Activated naive CD4-positive, alpha-beta T cell (primary cell): ENCODE measurements around the gene PNPLA6.

Experiments
- DNase-seq, 4 experiments: peaks; one replicate each; lab custom pipeline; 2025; lab: John Stamatoyannopoulos, UW

Gene PNPLA6

GRCh38 chr19:7515645-7516151, 19.8 kb upstream of the PNPLA6 start, which contains the start of gene ZNF358:
TSS of gene ZNF358 (plus strand) at chr19:7516103. CDS start at chr19:7519243, 3,140 bp downstream.
- no peak for DNase-seq

GRCh38 chr19:7516333-7516732, 19.2 kb upstream of the PNPLA6 start:
- no peak for DNase-seq

GRCh38 chr19:7516878-7517277, 18.6 kb upstream of the PNPLA6 start:
- no peak for DNase-seq

DNA sequence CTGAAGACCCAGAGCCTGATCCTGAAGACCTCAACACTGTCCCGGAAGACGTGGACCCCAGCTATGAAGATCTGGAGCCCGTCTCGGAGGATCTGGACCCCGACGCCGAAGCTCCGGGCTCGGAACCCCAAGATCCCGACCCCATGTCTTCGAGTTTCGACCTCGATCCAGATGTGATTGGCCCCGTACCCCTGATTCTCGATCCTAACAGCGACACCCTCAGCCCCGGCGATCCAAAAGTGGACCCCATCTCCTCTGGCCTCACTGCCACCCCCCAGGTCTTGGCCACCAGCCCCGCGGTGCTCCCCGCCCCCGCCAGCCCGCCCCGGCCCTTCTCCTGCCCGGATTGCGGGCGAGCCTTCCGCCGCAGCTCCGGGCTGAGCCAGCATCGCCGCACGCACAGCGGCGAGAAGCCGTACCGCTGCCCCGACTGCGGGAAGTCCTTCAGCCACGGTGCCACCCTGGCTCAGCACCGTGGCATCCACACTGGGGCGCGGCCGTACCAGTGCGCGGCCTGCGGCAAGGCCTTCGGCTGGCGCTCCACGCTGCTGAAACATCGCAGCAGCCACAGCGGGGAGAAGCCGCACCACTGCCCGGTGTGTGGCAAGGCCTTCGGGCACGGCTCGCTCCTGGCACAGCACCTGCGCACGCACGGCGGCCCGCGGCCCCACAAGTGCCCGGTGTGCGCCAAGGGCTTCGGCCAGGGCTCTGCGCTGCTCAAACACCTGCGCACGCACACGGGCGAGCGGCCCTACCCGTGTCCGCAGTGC, 16.0 kb upstream of the PNPLA6 start:
- DNase-seq = no peak

DNA sequence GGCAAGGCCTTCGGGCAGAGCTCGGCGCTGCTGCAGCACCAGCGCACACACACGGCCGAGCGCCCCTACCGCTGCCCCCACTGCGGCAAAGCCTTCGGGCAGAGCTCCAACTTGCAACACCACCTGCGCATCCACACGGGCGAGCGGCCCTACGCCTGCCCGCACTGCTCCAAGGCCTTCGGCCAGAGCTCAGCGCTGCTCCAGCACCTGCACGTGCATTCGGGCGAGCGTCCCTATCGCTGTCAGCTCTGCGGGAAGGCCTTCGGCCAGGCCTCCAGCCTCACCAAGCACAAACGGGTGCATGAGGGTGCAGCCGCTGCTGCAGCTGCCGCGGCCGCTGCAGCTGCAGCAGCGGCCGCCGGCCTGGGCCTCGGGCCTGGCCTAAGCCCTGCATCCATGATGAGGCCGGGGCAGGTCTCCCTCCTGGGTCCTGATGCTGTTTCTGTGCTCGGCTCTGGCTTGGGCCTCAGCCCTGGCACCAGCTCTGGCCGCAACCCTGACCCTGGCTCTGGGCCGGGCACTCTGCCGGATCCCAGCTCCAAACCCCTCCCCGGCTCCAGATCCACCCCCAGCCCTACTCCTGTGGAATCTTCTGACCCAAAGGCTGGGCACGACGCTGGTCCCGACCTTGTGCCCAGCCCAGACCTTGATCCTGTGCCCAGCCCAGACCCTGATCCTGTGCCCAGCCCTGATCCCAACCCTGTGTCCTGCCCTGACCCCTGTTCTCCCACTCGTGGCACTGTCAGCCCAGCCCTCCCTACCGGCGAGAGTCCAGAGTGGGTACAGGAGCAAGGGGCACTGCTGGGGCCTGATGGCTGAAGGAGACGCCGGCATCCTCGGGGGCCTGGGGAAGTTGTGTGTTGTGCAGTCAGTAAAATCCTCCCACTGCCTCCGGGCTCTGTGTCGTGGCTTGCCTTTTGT, 15.1 kb upstream of the PNPLA6 start:
- DNase-seq = no peak

- no peak for DNase-seq
These were observed 13.9 kb upstream of the PNPLA6 start for GRCh38 chr19:7521551-7522071.

DNA sequence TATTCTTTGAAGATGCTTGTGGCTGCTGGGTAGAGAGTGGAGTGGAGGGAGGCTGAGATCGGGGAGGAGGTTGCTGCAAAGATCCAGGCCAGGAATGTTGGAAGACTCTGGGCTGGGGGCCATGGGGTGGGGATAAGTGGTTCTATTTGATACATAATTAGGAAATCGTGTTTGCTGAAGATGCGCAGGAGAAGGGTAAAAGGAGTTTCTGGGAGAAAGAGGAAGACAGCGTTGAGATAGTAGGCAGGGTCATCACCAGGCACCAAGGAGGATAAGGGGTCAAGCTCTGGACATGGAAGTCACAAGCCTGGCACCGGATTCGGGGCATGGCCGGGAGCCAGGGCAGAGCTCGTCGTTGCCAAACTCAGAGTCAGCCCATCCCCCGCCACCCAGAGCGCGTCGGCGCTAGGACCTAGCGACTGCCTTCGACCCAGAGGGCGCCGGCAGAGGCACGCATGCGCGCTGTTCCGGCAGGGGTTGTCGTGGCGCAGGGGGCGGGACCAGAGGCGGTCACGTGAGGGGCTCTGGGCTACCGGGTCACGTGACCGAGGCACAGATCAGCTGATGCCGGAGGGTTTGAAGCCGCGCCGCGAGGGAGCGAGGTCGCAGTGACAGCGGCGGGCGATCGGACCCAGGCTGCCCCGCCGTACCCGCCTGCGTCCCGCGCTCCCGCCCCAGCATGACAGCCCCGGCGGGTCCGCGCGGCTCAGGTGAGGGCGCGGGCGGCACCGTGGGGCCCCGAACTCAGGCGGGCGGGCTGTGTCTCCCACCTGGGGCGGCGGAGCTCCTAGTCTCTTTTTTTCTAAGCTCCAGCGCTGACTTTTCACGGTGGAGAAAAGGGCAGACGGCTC, 13.2 kb upstream of the PNPLA6 start, which contains the start of gene MCOLN1:
TSS of gene MCOLN1 (plus strand) at position 553 of the 851 bp plus-strand sequence. CDS start at position 680, 127 bp downstream.
- DNase-seq = peak; percentile 97 to 99 (median 98)

DNA sequence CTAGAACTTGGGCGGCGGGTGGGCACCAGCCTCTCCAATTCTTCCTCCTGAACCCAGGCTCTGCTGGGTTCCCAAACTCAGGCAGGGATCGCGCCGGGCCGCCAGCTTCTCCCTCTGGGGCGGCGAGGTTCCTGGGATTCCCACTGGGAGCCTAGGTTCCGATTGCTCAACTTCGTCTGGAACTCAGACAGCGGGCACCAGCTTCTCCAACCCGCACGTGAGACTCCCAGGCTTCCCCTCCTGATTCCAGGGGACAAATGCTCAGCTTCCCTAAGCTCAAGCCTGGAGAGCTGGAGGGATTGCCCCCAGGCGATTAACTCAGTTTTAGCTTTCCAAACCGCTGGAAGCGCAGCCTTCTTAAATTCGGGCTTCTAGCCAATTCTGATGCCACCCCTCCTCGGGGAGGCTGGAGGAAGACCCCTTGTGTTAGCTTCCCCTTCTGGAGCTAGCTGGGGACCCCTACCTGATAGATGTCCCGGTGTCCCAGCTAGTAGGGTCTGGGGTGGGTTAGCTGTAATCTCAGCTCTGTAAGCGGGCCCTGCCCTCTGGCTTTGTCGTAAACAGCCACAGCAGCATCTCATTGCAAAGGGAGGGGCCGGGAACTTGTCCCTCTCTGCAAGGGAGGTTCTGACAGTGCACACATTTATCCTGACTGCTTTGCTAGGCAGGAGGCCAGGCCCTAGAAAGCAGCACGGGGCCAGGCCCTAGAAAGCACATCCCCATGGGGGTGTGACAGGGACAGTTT, 12.4 kb upstream of the PNPLA6 start:
- no peak for DNase-seq

- no peak for DNase-seq
These were observed 11.0 kb upstream of the PNPLA6 start for GRCh38 chr19:7524523-7524922.

DNA sequence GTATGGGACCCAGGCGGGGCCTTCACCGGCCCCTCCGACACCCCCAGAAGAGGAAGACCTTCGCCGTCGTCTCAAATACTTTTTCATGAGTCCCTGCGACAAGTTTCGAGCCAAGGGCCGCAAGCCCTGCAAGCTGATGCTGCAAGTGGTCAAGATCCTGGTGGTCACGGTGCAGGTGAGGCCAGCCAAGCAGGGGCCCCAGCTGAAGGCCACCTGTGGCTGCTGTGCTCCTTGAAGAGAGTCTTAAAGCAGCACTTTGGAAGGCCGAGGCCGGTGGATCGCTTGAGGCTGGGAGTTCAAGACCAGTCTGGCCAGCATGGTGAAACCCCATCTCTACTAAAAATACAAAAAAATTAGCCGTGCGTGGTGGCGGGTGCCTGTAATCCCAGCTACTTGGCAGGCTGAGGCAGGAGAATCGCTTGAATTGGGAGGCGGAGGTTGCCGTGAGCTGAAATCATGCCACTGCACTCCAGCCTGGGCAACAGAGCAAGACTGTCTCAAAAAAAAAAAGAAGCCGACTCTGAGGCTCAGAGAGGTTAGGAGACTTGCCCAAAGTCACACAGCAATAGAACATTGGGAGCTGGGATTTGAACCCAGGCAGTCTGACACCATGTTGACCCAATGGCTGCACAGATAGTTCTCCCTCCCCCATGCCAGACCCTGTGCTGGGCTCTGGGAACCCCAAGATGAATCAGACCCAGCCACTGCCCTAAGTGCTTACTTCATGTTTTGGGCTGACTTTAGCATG, 10.4 kb upstream of the PNPLA6 start:
- no peak for DNase-seq

DNA sequence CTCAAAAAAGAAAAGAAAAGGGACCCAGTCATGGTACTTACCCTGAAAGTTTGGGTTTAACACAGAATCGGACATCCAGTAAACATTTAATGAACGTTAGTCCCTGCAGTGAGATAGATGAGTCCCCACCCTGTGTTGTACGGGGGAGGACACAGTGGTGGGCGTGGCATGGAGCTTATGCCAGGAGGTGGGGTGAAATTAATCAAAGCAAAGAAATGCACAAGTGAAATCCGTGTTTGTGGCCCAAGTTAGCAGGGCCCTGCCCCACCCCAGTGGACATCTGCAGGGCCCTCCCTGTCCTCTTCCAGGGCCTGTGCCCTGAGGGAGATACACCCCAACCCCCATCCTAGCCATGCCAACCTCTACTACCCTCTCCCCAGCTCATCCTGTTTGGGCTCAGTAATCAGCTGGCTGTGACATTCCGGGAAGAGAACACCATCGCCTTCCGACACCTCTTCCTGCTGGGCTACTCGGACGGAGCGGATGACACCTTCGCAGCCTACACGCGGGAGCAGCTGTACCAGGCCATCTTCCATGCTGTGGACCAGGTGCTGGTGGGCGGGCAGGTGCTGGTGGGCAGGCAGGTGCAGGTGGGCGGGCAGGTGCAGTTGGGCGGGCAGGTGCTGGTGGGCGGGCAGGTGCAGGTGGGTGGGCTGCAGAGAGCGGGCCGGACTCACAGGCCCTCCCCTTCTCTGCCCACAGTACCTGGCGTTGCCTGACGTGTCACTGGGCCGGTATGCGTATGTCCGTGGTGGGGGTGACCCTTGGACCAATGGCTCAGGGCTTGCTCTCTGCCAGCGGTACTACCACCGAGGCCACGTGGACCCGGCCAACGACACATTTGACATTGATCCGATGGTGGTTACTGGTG, 9.2 kb upstream of the PNPLA6 start:
- no peak for DNase-seq

- DNase-seq = no peak
These were observed 7.9 kb upstream of the PNPLA6 start for GRCh38 chr19:7527516-7528191.

DNA sequence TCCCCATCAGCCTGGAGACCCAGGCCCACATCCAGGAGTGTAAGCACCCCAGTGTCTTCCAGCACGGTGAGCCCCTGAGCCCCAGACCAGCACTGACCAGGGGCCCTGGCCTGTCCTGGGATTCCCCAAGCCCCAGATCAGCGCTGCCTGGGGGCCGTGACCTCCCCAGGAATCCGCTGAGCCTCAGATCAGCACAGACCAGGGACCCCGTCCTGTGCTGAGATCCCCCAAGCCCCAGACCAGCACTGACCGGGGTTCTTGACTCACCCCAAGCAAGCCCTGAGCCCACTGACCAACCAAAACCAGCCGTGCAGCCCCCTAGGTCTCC, 7.4 kb upstream of the PNPLA6 start:
- DNase-seq = no peak

DNA sequence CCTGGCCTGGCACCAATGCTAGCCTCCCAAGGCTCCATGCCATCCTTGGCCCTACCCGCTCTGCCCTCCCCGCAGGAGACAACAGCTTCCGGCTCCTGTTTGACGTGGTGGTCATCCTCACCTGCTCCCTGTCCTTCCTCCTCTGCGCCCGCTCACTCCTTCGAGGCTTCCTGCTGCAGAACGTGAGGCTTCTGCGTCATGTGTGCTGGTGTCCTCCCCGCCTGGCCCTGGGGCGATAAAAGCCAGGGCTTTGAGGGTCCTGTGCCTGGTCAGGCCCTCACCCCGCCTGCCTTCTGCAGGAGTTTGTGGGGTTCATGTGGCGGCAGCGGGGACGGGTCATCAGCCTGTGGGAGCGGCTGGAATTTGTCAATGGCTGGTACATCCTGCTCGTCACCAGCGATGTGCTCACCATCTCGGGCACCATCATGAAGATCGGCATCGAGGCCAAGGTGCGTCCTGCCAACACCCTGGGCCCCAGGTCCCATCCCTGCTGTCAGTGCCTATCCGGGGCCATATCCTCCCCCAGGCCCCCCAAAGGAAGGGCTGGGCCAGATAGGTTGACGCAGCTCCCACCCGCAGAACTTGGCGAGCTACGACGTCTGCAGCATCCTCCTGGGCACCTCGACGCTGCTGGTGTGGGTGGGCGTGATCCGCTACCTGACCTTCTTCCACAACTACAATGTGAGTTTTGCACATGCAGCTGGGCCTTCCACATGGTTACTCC, 6.8 kb upstream of the PNPLA6 start:
- no peak for DNase-seq

- DNase-seq = no peak
These were observed 6.3 kb upstream of the PNPLA6 start for GRCh38 chr19:7529246-7529600.

DNA sequence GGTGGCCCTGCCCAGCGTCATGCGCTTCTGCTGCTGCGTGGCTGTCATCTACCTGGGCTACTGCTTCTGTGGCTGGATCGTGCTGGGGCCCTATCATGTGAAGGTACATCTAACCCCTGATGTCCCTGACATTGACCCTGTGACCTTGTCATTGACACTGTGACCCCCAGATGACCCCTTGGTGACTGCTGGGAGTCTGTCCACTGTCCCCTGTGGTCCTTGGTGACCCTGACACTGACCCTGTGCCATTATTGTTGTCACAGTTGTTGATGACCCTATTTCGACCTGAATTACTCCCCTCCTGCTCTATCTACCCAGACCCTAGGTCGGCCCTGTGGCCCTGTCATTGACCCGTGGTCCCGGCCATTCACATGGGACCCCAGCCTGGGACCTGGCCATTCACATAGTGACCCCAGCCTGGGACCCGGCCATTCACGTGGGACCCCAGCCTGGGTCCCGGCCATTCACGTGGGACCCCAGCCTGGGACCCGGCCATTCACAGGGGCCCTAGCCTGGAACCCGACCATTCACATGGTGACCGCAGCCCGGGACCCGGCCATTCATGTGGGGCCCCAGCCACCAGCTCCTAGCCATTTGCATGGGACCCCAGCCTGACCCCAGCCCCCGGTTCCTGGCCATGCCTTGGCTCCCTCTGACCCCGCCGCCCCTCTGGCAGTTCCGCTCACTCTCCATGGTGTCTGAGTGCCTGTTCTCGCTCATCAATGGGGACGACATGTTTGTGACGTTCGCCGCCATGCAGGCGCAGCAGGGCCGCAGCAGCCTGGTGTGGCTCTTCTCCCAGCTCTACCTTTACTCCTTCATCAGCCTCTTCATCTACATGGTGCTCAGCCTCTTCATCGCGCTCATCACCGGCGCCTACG, 5.7 kb upstream of the PNPLA6 start:
- DNase-seq = no peak

DNA sequence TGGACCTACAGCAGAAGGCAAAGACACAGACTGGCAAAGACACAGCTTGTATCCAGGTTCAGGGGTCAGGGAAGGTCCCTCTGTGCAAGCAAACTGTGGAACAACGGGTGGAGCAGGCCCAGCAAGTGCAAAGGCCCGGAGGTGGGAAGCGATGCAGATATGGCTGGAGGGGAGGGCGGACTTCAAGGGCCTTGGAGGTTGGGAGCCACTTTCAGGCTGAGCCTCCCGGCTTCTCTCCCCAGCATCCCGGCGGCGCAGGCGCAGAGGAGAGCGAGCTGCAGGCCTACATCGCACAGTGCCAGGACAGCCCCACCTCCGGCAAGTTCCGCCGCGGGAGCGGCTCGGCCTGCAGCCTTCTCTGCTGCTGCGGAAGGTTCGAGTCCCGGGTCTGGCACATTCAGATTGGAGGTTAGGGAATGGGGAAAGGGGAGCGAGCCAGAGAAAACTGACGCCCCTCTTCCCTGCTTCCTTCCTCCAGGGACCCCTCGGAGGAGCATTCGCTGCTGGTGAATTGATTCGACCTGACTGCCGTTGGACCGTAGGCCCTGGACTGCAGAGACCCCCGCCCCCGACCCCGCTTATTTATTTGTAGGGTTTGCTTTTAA, 2.1 kb upstream of the PNPLA6 start:
- DNase-seq = no peak
